HUES48 (cell line): ENCODE measurements around the gene ERC1.

Experiments used
- H3K27ac ChIP-seq: one replicate; pipeline ENCODE4 v1.7.0; 2013; ENCODE audit warnings: low read depth, low read length, inconsistent platforms
- H3K27me3 ChIP-seq: 2 replicates; pipeline ENCODE4 v1.6.1; 2013; ENCODE audit warnings: mild to moderate bottlenecking, low read length; ENCODE audit not compliant: control insufficient read depth, insufficient read depth
- H3K36me3 ChIP-seq: 2 replicates; pipeline ENCODE4 v1.6.1; 2013; ENCODE audit warnings: low read length; ENCODE audit not compliant: control insufficient read depth, insufficient read depth
- H3K4me1 ChIP-seq: 2 replicates; pipeline ENCODE4 v1.6.1; 2013; ENCODE audit warnings: mild to moderate bottlenecking, low read length; ENCODE audit not compliant: control insufficient read depth, insufficient read depth
- H3K4me3 ChIP-seq: 2 replicates; pipeline ENCODE4 v1.5.1; 2013; ENCODE audit warnings: mild to moderate bottlenecking, low read depth, low read length
- H3K9ac ChIP-seq: 2 replicates; pipeline ENCODE4 v1.6.1; 2013; ENCODE audit warnings: mild to moderate bottlenecking, low read depth, low read length, moderate library complexity
- H3K9me3 ChIP-seq: 2 replicates; pipeline ENCODE4 v1.6.1; 2013; ENCODE audit warnings: low read length; ENCODE audit not compliant: control insufficient read depth, insufficient read depth

Gene ERC1

GRCh38 chr12:1507308-1507707 is 516.3 kb downstream of the ERC1 start:
- Histone ChIP-seq H3K9me3 (no peaks in the 10 kb centered on the region), H3K36me3 (no peaks in the 10 kb centered on the region), H3K27ac (no peak overlapping the region), H3K9ac (no peak overlapping the region), H3K4me3 (no peak overlapping the region), H3K27me3 (no peaks in the 10 kb centered on the region), H3K4me1 (no peaks in the 10 kb centered on the region)

GRCh38 chr12:1509413-1510052 is 518.5 kb downstream of the ERC1 start:
- Histone ChIP-seq H3K36me3 (no peaks in the 10 kb centered on the region), H3K27ac (no peak overlapping the region), H3K9ac (no peak overlapping the region), H3K4me1 (no peaks in the 10 kb centered on the region), H3K27me3 (no peaks in the 10 kb centered on the region), H3K4me3 (no peak overlapping the region), H3K9me3 (no peaks in the 10 kb centered on the region)

- Histone ChIP-seq H3K9me3 (no peaks in the 10 kb centered on the region), H3K27ac (no peak overlapping the region), H3K4me1 (no peaks in the 10 kb centered on the region), H3K4me3 (no peak overlapping the region), H3K27me3 (no peaks in the 10 kb centered on the region), H3K36me3 (no peaks in the 10 kb centered on the region), H3K9ac (no peak overlapping the region)
These were observed 519.2 kb downstream of the ERC1 start for GRCh38 chr12:1510056-1510812.

- Histone ChIP-seq H3K4me3 (no peak overlapping the region), H3K4me1 (no peaks in the 10 kb centered on the region), H3K9me3 (no peaks in the 10 kb centered on the region), H3K27ac (no peak overlapping the region), H3K9ac (no peak overlapping the region), H3K36me3 (no peaks in the 10 kb centered on the region), H3K27me3 (no peaks in the 10 kb centered on the region)
These were observed 524.0 kb downstream of the ERC1 start for GRCh38 chr12:1515010-1515409.

- no peaks in the 10 kb centered on the region for H3K9me3 ChIP-seq
- H3K4me3 ChIP-seq: no peak overlapping the region
- no peaks in the 10 kb centered on the region for H3K27me3 ChIP-seq
- H3K36me3 ChIP-seq: no peaks in the 10 kb centered on the region
- no peak overlapping the region for H3K27ac ChIP-seq
- no peaks in the 10 kb centered on the region for H3K4me1 ChIP-seq
- H3K9ac ChIP-seq: no peak overlapping the region
These were observed 524.4 kb downstream of the ERC1 start for GRCh38 chr12:1515428-1515827.

DNA sequence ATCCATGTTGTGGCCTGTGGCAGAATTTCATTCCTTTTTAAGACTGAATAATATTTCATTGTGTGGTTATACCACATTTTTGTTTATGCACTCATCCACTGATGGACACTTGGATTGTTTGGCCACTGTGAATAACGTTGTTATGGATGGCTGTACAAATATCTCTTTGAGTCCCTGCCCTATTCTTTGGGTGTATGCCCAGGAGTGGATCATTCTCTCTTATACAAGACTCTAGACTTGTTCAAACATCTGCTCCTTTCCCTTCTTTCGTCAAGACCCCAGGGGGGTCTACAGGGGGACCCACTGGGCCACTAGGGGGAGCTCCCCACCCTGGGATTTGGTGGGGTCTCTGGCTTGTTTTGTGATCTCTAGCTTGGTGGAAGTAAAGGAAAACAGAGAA is 526.0 kb downstream of the ERC1 start:
- Histone ChIP-seq H3K36me3 (no peaks in the 10 kb centered on the region), H3K9me3 (no peaks in the 10 kb centered on the region), H3K27ac (no peak overlapping the region), H3K4me1 (no peaks in the 10 kb centered on the region), H3K4me3 (no peak overlapping the region), H3K27me3 (no peaks in the 10 kb centered on the region), H3K9ac (no peak overlapping the region)

GRCh38 chr12:1517734-1518525 is 526.9 kb downstream of the ERC1 start:
- H3K9ac ChIP-seq: no peak overlapping the region
- H3K9me3 ChIP-seq: no peaks in the 10 kb centered on the region
- no peak overlapping the region for H3K4me3 ChIP-seq
- no peaks in the 10 kb centered on the region for H3K36me3 ChIP-seq
- H3K4me1 ChIP-seq: peaks cover 2% of the 10 kb centered on the region
- H3K27me3 ChIP-seq: no peaks in the 10 kb centered on the region
- no peak overlapping the region for H3K27ac ChIP-seq

- H3K4me1 ChIP-seq: peaks cover 11% of the 10 kb centered on the region
- H3K27me3 ChIP-seq: peaks cover 7% of the 10 kb centered on the region
- no peaks in the 10 kb centered on the region for H3K36me3 ChIP-seq
- no peak overlapping the region for H3K9ac ChIP-seq
- H3K4me3 ChIP-seq: no peak overlapping the region
- H3K27ac ChIP-seq: no peak overlapping the region
- no peaks in the 10 kb centered on the region for H3K9me3 ChIP-seq
These were observed 527.8 kb downstream of the ERC1 start for GRCh38 chr12:1518591-1519516.

DNA sequence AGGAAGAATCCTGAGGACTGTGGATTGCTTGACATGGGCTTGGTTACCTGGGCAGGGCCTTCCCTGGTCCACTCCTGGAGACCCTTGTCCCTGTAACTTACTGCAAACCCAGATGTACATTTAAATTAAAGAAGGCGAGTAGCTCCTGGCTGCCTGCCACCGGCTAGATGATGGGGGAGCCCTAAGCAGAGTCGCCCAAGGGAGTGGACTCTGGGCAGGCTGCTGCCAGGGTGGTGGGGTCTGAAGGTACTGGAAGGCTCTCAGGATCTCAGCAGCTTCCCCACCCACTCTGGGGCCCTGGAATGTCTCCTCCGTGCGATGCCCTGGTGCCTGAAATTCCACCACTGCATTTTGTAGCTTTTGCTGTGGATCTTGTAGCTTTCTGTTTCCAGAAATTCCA is 528.6 kb downstream of the ERC1 start:
- no peak overlapping the region for H3K27ac ChIP-seq
- H3K9me3 ChIP-seq: no peaks in the 10 kb centered on the region
- H3K9ac ChIP-seq: no peak overlapping the region
- peaks cover 17% of the 10 kb centered on the region for H3K4me1 ChIP-seq
- no peak overlapping the region for H3K4me3 ChIP-seq
- H3K27me3 ChIP-seq: peaks cover 13% of the 10 kb centered on the region
- H3K36me3 ChIP-seq: no peaks in the 10 kb centered on the region

- H3K27me3 ChIP-seq: peaks cover 39% of the 10 kb centered on the region
- no peaks in the 10 kb centered on the region for H3K9me3 ChIP-seq
- H3K4me1 ChIP-seq: peaks cover 17% of the 10 kb centered on the region
- H3K4me3 ChIP-seq: no peak overlapping the region
- H3K9ac ChIP-seq: no peak overlapping the region
- H3K36me3 ChIP-seq: no peaks in the 10 kb centered on the region
- H3K27ac ChIP-seq: peak overlapping the region; percentile 70
These were observed 532.0 kb downstream of the ERC1 start for GRCh38 chr12:1523046-1523445.
